Uterine smooth muscle cell (primary cell): ENCODE results near the gene RPL28. TPM values are rescaled to one million over a fixed set of nuclear protein-coding genes. Genes with fewer than 3 reads are reported as not detected.

ENCODE experiments used
- total RNA-seq: library from RNA; depleted of rRNA; stranded (reverse); fragments of >200 nt; gene quantifications from 2 replicates; pipeline ENCODE4 v1.2.3, GENCODE V29; 2014

Gene RPL28
- total RNA-seq = 393 and 410 TPM in 2 replicates

DNA sequence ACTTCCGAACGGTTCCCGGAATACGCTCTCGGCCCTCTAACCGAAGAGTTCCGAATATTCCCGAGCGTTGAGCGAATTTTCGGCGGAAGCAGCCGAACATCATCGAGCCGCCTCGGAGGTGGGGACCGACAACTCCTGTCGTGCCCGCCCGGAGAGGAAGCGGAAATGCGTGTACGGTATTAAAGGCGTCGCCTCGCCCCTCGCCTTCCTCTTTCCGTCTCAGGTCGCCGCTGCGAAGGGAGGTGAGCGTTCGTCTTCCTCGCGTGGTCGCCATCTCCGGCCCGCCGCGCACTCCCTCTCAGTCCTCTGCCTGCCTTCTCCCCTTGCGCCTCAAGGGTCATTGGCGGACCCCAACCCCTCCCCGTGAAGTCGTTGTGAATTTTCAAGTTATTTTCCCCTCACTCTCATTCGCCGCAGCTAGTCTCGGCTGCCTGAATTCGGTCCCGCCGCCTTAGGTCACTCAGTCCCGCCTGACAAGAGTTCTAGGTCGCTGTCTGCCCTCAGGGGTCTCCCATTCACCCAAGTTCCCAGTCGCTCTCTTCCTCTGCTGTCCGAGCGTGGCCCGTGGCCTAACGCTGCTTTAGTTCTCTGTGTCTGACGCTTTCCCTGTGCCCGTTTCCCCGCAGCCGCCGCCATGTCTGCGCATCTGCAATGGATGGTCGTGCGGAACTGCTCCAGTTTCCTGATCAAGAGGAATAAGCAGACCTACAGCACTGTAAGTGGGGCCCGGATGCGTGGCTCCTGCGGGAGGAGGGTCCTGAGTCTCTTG is at the start of gene RPL28:
RPL28 (plus strand) TSS at position 209 of the 769 bp plus-strand sequence; CDS start at position 635, 426 bp downstream.

DNA sequence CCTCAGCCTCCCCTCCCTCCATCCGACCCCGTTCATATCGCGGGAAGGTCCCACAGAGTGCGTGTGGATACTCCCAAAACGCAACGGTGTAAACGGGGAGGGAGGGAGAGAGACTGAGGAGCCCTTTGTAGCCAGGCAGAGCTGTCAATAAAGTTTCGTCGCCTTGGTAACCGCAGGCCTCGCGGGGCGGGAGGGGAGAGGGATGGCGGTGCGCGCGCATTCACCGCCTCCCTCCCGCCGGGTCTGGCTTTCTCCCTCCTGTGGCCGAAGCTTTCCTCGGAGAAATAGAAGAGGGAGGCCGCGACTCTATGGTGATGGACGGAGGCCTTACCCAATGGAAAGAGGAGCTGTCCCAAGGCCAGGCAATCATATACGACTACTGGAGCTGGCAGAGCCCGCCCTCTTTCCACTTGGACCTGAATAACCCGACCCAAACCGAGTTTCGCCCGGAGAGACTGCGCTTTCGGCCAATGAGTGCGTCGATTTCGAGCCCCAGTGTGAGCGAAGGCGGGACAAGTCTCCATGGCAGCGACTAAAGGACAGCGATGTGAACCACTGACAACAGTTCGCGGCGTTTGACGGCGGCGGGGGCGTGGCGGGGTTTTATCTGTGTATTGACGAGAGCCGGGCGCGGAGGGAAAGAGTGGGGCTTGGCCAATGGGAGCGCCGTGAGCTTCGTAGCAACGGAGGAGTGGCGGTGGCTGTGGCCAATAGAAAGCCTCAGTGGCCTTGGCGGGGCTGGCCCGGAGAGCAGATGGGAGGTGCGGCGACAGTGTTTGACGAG is 46.4 kb upstream of the RPL28 start, which contains the start of gene KMT5C:
KMT5C (plus strand) TSS at position 772 of the 784 bp plus-strand sequence. CDS start 2,061 bp downstream, outside the sequence.

DNA sequence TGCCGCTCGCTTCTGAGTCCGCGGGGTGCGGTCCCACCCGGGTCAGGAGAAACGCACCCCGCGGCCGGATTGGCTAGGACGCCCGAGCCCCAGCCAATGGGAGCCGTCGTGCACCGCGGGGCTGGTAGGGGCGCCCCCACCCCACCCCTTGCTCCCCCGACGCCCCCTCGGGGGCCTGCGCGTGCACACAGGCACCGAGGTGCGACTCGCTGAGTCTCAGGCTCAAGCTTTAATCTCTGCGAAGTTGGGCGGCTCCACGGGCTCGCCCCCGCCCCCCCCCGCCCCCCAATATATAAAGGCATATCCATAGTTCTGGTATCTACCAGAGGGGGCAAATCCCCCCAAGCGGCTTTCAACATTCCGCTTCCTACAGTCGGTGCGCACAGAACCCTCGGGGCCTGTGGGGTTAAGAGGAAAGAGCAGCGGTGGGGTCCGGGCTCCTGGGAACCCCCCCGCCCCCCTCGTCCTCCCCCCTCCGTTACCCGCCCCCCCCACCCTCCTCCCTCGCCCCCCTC is 31.0 kb upstream of the RPL28 start, which contains the start of gene COX6B2:
COX6B2 (minus strand) TSS at position 22 of the 515 bp plus-strand sequence. CDS start 198 bp downstream, outside the sequence.

DNA sequence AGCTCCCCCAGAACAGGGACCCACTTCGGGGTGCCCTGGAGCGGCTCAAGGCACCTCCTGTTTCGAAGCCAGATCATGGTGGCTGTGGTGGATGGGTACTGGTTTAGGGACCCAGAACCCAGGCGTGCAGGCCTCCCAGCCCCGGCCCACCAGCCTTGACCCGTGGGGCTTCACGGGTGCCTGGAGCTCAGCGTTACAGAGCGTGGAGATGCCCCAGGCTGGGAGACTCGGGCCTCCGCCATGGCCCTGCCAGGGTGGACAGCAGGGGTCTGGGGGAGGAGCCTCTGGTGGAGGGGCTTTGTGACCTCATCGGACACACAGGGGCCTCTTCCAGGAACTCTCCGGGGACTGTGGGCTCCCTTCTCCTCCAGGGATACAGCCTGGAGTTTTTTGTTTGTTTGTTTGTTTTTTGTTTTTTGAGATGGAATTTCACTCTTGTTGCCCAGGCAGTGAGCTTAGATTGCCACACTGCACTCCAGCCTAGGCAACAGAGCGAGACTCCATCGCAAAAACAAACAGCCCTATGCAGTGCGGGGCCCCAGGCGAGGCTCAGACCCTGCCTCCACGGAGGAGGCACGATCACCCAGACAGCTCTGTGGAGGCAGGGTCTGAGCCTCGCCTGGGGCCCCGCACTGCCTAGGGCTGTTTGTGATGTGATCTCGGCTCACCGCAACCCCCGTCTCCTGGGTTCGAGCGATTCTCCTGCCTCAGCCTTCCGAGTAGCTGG is 22.6 kb upstream of the RPL28 start, which contains the start of gene GARIN5B:
GARIN5B (minus strand) TSS at position 271 of the 727 bp plus-strand sequence; CDS start at position 77, 194 bp downstream.

DNA sequence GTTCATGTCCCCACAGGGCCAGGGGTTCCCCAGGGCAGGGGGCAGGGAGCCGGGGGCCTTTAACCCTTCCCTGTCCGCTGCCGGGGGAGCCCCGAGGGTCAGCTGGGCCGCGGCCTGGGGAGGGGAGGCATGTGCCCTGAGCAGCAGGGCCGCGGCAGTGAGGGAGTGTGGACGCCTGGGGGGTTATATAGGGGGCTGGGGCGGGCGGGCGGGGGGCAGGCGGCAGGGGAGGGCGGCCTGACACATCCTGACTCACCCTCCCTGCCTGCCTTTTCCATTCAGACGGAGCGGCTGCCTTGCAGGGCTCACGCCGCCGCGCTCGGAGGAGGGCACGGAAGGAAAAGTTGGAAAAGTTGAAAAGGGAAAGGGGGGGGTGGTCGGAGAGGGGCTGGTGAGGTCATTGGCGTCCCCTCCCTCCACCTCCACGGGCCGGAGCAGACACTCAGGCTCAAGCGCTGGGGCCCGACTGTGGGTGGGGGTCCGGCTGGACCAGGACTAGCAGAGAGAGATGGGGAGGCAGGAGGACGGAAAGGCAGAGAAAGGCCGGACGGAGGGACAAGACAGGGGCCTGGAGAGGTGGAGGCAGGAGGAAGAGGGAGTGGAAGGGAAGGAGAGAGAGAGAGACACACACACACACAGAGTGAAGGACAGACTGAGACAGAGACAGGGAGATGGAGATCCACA is 15.3 kb upstream of the RPL28 start, which contains the start of gene IL11:
IL11 (minus strand) TSS at position 159 of the 684 bp plus-strand sequence; CDS start at position 6, 153 bp downstream.

DNA sequence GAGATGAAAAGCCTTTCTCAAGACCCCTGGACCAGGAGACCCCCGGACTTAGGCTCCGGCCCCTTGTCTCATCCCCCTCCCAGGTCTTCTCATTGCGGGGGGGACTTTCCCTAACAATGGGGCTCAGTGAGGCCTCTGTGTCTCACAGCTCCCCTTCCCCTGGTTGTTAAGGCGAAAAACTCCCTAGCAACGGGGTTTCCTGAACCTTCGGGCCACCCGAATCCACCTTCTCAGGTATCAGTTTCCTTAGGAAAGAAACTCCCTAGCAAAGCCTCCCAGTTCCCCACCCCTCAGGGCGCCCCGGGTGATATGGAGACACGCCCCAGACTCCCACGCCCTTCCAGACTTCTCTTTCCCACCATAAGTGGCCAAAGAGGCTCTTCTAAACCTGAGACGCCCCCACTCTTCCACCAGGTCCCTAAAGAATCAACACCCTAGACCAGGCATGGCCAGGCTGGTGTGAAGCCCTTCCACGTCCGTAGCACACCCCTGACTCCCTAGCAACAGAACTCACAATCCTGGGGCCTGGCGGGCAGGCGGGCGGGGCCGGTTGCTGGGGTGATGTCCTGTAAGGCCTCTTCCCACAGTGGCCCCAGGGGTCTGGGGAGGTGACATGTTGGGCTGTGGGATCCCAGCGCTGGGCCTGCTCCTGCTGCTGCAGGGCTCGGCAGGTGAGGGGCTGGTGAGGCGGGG is 9.3 kb upstream of the RPL28 start, which contains the start of gene TMEM190:
TMEM190 (plus strand) TSS at position 586 of the 693 bp plus-strand sequence; CDS start at position 614, 28 bp downstream.

DNA sequence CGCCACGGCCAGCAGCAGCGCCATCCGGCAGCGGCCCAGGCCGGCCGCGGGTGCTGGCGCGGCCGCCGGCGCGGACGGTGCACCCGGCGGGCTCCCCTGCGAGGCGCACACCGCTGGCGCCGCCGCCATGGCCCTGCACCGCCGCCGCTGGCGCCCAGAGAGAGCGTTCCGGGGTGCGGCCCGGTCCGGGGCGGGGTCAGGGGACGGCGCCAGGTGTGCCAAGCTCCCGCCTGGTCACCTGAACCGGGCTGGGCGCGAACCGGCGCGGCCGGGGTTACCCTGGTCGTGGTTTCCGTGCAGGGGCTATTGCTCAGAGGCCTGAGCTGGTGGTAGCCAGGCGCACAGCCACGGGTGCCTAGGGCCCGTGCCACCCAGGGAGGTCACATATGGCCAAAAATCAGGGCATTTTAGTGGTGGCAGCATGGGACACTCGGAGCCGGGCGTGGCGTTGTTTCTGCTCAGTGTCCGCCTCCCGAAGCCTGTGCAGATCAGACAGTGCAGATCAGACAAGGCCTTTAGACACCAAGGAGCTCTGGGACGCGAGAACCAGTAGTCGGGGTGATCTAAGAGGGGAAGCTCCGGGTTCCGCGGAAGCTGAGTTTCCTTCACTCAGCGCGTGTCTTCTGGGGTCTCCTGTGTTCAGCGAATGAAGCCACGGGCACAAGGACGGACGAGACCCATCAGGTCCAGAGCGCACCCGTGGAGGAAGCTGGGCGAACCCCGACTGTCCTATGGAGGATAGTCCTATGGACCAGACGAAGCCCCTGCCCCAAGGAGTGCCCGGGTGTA is 1.4 kb upstream of the RPL28 start, which contains the start of gene TMEM238:
TMEM238 (minus strand) TSS at position 162 of the 789 bp plus-strand sequence; CDS start at position 129, 33 bp downstream.

DNA sequence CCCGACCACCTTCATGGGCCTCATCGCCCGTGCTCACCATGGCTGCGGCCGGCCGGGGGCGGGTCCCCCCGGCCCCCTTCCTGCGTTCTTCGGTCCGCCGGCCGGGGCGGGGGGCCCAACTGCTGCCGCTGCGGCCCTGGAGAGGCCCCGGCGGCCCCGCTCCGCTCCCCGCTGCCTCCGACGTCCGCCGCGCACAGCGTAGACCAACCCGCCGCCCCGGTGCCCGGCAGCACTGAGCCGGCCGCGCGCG is 21.7 kb downstream of the RPL28 start, which contains the start of gene UBE2S:
UBE2S (minus strand) TSS at position 239 of the 250 bp plus-strand sequence; CDS start at position 40, 199 bp downstream.

DNA sequence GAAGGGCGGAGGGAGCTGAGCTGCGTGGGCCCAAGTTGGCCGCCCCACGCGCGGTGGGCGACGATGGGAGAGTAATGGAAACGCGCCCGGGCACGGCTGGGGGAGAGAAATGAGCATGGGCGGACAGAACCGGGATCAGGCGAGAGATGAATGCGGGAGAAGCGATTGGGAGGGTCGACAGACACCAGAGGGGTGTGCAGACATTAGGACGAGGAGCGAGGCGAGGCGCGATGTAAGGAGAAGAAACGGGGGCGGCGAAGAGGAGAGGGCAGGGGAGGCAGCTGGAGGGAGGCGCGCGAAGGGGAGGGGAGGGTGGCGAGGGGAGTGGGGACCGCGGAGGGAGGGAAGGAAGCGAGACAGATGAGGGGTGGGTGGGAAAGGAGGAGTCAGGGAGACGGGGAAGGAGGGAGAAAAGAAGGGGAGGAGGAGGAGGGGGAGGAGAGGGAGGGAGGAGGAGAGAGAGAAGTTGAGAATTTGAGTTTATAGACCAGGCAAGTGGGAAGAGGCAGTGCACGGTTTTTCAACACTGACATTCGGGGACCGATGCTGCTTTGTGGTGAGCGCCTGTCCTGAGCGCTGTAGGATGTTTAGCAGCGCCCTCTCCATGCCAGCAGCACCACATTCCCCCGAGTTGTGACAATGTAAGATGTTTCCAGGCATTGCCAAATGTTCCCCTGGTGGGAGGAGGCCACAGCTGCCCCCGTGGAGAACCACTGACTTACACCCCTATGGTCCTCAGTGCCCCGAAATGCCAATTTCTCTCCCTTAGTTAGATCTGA is 57.5 kb downstream of the RPL28 start, which contains the start of gene SHISA7:
SHISA7 (minus strand) TSS at position 256 of the 779 bp plus-strand sequence. CDS start 437 bp downstream, outside the sequence.

Other genes starting within 250 kb of the RPL28 start
- gene TNNT1, start 236.7 kb upstream of the RPL28 start, total RNA-seq = 4.1 and 4.5 TPM in 2 replicates
- not detected in 2 replicates for gene TNNI3, start 228.2 kb upstream of the RPL28 start, total RNA-seq
- gene DNAAF3, start 219.3 kb upstream of the RPL28 start, total RNA-seq = 0.33 and 0.75 TPM in 2 replicates
- under 0.01 and 0.12 TPM in 2 replicates for gene SYT5, start 205.6 kb upstream of the RPL28 start, total RNA-seq
- 7.4 and 15.3 TPM in 2 replicates for gene PTPRH, start 176.4 kb upstream of the RPL28 start, total RNA-seq
- gene TMEM86B, start 157.2 kb upstream of the RPL28 start, total RNA-seq = 1.6 and 1.7 TPM in 2 replicates
- 34.7 and 45.9 TPM in 2 replicates for gene PPP6R1, start 126.9 kb upstream of the RPL28 start, total RNA-seq
- 32.7 and 45.6 TPM in 2 replicates for gene HSPBP1, start 105.8 kb upstream of the RPL28 start, total RNA-seq
- 7.0 and 9.2 TPM in 2 replicates for gene BRSK1, start 101.9 kb upstream of the RPL28 start, total RNA-seq
- gene TMEM150B, start 60.6 kb upstream of the RPL28 start, total RNA-seq = not detected in 2 replicates
- gene KMT5C, start 46.1 kb upstream of the RPL28 start, total RNA-seq = 6.5 and 12.1 TPM in 2 replicates
- not detected in 2 replicates for gene COX6B2, start 31.2 kb upstream of the RPL28 start, total RNA-seq
- gene GARIN5B, start 22.7 kb upstream of the RPL28 start, total RNA-seq = not detected in 2 replicates
- 6.9 and 8.5 TPM in 2 replicates for gene IL11, start 15.5 kb upstream of the RPL28 start, total RNA-seq
- gene TMEM190, start 9.1 kb upstream of the RPL28 start, total RNA-seq = 0.37 TPM in 1 of 2 replicates, not detected in the other
- 0.33 and 0.75 TPM in 2 replicates for gene TMEM238, start 1.6 kb upstream of the RPL28 start, total RNA-seq
- gene UBE2S, start 21.9 kb downstream of the RPL28 start, total RNA-seq = 268 and 487 TPM in 2 replicates
- gene SHISA7, start 57.4 kb downstream of the RPL28 start, total RNA-seq = not detected in 2 replicates
- 52.5 and 63.2 TPM in 2 replicates for gene ISOC2, start 75.7 kb downstream of the RPL28 start, total RNA-seq
- not detected in 2 replicates for gene C19orf85, start 78.8 kb downstream of the RPL28 start, total RNA-seq
- 1.5 and 1.9 TPM in 2 replicates for gene ZNF628, start 90.7 kb downstream of the RPL28 start, total RNA-seq
- gene NAT14, start 99.3 kb downstream of the RPL28 start, total RNA-seq = 19.1 and 29.9 TPM in 2 replicates
- gene SSC5D, start 102.5 kb downstream of the RPL28 start, total RNA-seq = 22.4 and 38.0 TPM in 2 replicates
- gene SBK2, start 151.2 kb downstream of the RPL28 start, total RNA-seq = 0.11 and 1.5 TPM in 2 replicates
- gene SBK3, start 159.6 kb downstream of the RPL28 start, total RNA-seq = 0.12 TPM in 1 of 2 replicates, not detected in the other
- 3.8 and 5.9 TPM in 2 replicates for gene ZNF579, start 194.9 kb downstream of the RPL28 start, total RNA-seq
- gene FIZ1, start 213.6 kb downstream of the RPL28 start, total RNA-seq = 2.7 and 3.0 TPM in 2 replicates
- 7.7 and 9.9 TPM in 2 replicates for gene ZNF524, start 214.4 kb downstream of the RPL28 start, total RNA-seq
- 1.00 and 1.2 TPM in 2 replicates for gene ZNF865, start 219.7 kb downstream of the RPL28 start, total RNA-seq
- gene ZNF784, start 238.6 kb downstream of the RPL28 start, total RNA-seq = 4.4 and 5.4 TPM in 2 replicates